HEK293 (cell line): Measurements from ENCODE around the gene ZFP36.

ENCODE experiments used
- EGR2 ChIP-seq: fragments of 450-650 bp; formaldehyde crosslinking; IDR thresholded peaks from 2 replicates; pipeline ENCODE4 v1.5.1; 2016; ENCODE audit warnings: low read depth, missing biosample characterization, missing genetic modification characterization
- GLIS2 ChIP-seq: fragments of 450-650 bp; formaldehyde crosslinking; IDR thresholded peaks from 2 replicates; pipeline ENCODE4 v1.5.1; 2016; ENCODE audit warnings: missing biosample characterization, missing genetic modification characterization
- KLF9 ChIP-seq: fragments of 450-650 bp; formaldehyde crosslinking; IDR thresholded peaks from 2 replicates; pipeline ENCODE4 v1.5.1; 2016; ENCODE audit warnings: missing biosample characterization, missing genetic modification characterization, low read depth
- RBAK ChIP-seq: fragments of 450-650 bp; formaldehyde crosslinking; IDR thresholded peaks from 2 replicates; pipeline ENCODE4 v1.5.1; 2016; ENCODE audit warnings: missing biosample characterization, missing genetic modification characterization
- ZBTB11 ChIP-seq: fragments of 450-650 bp; formaldehyde crosslinking; conservative IDR thresholded peaks from 2 replicates; pipeline ENCODE4 v1.5.1; 2016; ENCODE audit warnings: low read depth, missing biosample characterization, missing genetic modification characterization
- ZBTB20 ChIP-seq: fragments of 450-650 bp; formaldehyde crosslinking; IDR thresholded peaks from 2 replicates; pipeline ENCODE4 v1.5.1; 2016; ENCODE audit warnings: missing biosample characterization, missing genetic modification characterization
- ZBTB7A ChIP-seq: fragments of 450-650 bp; formaldehyde crosslinking; IDR thresholded peaks from 2 replicates; pipeline ENCODE4 v1.5.1; 2016; ENCODE audit warnings: low read depth, missing biosample characterization, missing genetic modification characterization
- ZNF140 ChIP-seq: fragments of 450-650 bp; formaldehyde crosslinking; IDR thresholded peaks from 2 replicates; pipeline ENCODE4 v1.5.1; 2016; ENCODE audit warnings: missing biosample characterization, missing genetic modification characterization
- ZNF248 ChIP-seq: fragments of 450-650 bp; formaldehyde crosslinking; IDR thresholded peaks from 2 replicates; pipeline ENCODE4 v1.5.1; 2017; ENCODE audit warnings: missing biosample characterization, missing genetic modification characterization
- ZNF266 ChIP-seq: fragments of 450-650 bp; formaldehyde crosslinking; IDR thresholded peaks from 2 replicates; pipeline ENCODE4 v1.5.1; 2016; ENCODE audit warnings: missing biosample characterization, missing genetic modification characterization, low read depth
- ZNF341 ChIP-seq: fragments of 450-650 bp; formaldehyde crosslinking; IDR thresholded peaks from 2 replicates; pipeline ENCODE4; 2016; ENCODE audit warnings: low read depth, missing biosample characterization, missing genetic modification characterization
- ZNF544 ChIP-seq: fragments of 450-650 bp; formaldehyde crosslinking; IDR thresholded peaks from 2 replicates; pipeline ENCODE4 v1.5.0; 2017; ENCODE audit warnings: missing biosample characterization, missing genetic modification characterization
- ZNF600 ChIP-seq: fragments of 450-650 bp; formaldehyde crosslinking; IDR thresholded peaks from 2 replicates; pipeline ENCODE4 v1.5.1; 2016; ENCODE audit warnings: missing biosample characterization, missing genetic modification characterization
- ZNF626 ChIP-seq: fragments of 450-650 bp; sonication (Bioruptor Pico); formaldehyde crosslinking; IDR thresholded peaks from 2 replicates; pipeline ENCODE4 v1.5.1; 2018; ENCODE audit warnings: missing biosample characterization, missing genetic modification characterization, inconsistent platforms
- ZNF792 ChIP-seq: fragments of 450-650 bp; formaldehyde crosslinking; IDR thresholded peaks from 2 replicates; pipeline ENCODE4 v1.5.1; 2016; ENCODE audit warnings: missing biosample characterization, missing genetic modification characterization
- ZSCAN23 ChIP-seq: fragments of 450-650 bp; formaldehyde crosslinking; IDR thresholded peaks from 2 replicates; pipeline ENCODE4 v1.5.1; 2016; ENCODE audit warnings: missing biosample characterization, missing genetic modification characterization
- TF ChIP-seq, protein P1 (sequence below): fragments of 450-650 bp; formaldehyde crosslinking; IDR thresholded peaks from 2 replicates; pipeline ENCODE4 v1.5.1; 2016; ENCODE audit warnings: missing biosample characterization, missing genetic modification characterization, borderline replicate concordance
- TF ChIP-seq, protein P2 (sequence below): fragments of 450-650 bp; formaldehyde crosslinking; IDR thresholded peaks from 2 replicates; pipeline ENCODE4 v1.5.0; 2017; ENCODE audit warnings: missing biosample characterization, missing genetic modification characterization, borderline replicate concordance
- TF ChIP-seq, protein P3 (sequence below): fragments of 450-650 bp; formaldehyde crosslinking; IDR thresholded peaks from 2 replicates; pipeline ENCODE4; 2016; ENCODE audit warnings: missing biosample characterization, missing genetic modification characterization
- TF ChIP-seq, protein P4 (sequence below): fragments of 450-650 bp; formaldehyde crosslinking; IDR thresholded peaks from 2 replicates; pipeline ENCODE4 v1.5.1; 2016; ENCODE audit warnings: missing biosample characterization, missing genetic modification characterization
- TF ChIP-seq, protein P5 (sequence below): fragments of 450-650 bp; formaldehyde crosslinking; IDR thresholded peaks from 2 replicates; pipeline ENCODE4 v1.5.1; 2016; ENCODE audit warnings: missing biosample characterization, missing genetic modification characterization

The ZFP36 gene

DNA sequence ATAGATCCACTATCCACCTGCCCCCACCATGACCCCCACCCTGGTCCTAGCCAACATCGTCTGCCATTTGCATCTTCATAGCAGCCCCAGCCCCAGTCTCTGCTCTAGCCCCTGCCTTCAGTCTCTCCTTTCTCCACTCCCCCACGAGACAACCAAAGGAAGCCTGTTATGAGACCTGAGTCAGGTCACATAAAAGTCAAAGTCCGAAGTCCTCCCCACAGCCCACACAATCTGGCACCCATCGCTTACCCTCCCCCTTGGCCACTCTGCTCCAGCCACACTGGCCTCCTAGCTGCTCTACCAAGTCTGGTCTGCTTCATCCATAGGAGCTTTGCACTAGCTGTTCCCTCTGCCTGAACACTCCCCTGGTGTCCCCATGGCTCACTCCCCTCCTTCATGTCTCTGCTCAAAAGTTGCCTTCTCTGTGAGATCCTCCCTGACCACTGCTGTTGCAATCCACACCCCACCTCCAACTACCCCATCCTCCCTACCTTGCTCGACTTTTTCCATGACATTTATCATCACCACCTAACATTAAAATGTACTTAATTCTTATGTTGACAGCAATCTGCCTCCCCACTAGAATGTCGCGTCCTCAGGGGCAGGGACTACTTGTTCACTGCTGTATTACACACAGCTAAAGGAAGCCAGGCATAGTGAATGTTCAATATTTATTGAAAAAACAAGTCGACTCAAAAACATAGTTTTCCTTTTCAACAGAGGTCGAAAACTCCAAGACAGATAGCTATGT is 4.6 kb downstream of the ZFP36 start (continued):
- TF ChIP-seq, protein P1, sequence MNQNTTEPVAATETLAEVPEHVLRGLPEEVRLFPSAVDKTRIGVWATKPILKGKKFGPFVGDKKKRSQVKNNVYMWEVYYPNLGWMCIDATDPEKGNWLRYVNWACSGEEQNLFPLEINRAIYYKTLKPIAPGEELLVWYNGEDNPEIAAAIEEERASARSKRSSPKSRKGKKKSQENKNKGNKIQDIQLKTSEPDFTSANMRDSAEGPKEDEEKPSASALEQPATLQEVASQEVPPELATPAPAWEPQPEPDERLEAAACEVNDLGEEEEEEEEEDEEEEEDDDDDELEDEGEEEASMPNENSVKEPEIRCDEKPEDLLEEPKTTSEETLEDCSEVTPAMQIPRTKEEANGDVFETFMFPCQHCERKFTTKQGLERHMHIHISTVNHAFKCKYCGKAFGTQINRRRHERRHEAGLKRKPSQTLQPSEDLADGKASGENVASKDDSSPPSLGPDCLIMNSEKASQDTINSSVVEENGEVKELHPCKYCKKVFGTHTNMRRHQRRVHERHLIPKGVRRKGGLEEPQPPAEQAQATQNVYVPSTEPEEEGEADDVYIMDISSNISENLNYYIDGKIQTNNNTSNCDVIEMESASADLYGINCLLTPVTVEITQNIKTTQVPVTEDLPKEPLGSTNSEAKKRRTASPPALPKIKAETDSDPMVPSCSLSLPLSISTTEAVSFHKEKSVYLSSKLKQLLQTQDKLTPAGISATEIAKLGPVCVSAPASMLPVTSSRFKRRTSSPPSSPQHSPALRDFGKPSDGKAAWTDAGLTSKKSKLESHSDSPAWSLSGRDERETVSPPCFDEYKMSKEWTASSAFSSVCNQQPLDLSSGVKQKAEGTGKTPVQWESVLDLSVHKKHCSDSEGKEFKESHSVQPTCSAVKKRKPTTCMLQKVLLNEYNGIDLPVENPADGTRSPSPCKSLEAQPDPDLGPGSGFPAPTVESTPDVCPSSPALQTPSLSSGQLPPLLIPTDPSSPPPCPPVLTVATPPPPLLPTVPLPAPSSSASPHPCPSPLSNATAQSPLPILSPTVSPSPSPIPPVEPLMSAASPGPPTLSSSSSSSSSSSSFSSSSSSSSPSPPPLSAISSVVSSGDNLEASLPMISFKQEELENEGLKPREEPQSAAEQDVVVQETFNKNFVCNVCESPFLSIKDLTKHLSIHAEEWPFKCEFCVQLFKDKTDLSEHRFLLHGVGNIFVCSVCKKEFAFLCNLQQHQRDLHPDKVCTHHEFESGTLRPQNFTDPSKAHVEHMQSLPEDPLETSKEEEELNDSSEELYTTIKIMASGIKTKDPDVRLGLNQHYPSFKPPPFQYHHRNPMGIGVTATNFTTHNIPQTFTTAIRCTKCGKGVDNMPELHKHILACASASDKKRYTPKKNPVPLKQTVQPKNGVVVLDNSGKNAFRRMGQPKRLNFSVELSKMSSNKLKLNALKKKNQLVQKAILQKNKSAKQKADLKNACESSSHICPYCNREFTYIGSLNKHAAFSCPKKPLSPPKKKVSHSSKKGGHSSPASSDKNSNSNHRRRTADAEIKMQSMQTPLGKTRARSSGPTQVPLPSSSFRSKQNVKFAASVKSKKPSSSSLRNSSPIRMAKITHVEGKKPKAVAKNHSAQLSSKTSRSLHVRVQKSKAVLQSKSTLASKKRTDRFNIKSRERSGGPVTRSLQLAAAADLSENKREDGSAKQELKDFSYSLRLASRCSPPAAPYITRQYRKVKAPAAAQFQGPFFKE (tag by site-specific recombination) = 0 out of 2 replicates have a peak, but pooled peaks have one; percentile 31
- 0 out of 2 replicates have a peak, but pooled peaks have one; percentile 7 for TF ChIP-seq RBAK (tag by site-specific recombination)
- TF ChIP-seq, protein P2, sequence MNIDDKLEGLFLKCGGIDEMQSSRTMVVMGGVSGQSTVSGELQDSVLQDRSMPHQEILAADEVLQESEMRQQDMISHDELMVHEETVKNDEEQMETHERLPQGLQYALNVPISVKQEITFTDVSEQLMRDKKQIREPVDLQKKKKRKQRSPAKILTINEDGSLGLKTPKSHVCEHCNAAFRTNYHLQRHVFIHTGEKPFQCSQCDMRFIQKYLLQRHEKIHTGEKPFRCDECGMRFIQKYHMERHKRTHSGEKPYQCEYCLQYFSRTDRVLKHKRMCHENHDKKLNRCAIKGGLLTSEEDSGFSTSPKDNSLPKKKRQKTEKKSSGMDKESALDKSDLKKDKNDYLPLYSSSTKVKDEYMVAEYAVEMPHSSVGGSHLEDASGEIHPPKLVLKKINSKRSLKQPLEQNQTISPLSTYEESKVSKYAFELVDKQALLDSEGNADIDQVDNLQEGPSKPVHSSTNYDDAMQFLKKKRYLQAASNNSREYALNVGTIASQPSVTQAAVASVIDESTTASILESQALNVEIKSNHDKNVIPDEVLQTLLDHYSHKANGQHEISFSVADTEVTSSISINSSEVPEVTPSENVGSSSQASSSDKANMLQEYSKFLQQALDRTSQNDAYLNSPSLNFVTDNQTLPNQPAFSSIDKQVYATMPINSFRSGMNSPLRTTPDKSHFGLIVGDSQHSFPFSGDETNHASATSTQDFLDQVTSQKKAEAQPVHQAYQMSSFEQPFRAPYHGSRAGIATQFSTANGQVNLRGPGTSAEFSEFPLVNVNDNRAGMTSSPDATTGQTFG (tag by site-specific recombination) = peak; percentile 76; the same call in 1 of the 2 replicates
- TF ChIP-seq EGR2 = peak; percentile 62
- TF ChIP-seq ZNF248 (tag by site-specific recombination) = 0 out of 2 replicates have a peak, but pooled peaks have one; percentile 34
- TF ChIP-seq ZNF266 = no peak
- no peak for TF ChIP-seq ZNF544 (tag by site-specific recombination)
- TF ChIP-seq ZSCAN23 (tag by site-specific recombination) = no peak
- TF ChIP-seq GLIS2 (tag by site-specific recombination) = peak; percentile 64
- TF ChIP-seq ZNF600 = peak; percentile 76; the same call in 1 of the 2 replicates
- TF ChIP-seq ZNF626 (tag by site-specific recombination) = no peak
- TF ChIP-seq KLF9 (tag by site-specific recombination) = 0 out of 2 replicates have a peak, but pooled peaks have one; percentile 20
- TF ChIP-seq, protein P3, sequence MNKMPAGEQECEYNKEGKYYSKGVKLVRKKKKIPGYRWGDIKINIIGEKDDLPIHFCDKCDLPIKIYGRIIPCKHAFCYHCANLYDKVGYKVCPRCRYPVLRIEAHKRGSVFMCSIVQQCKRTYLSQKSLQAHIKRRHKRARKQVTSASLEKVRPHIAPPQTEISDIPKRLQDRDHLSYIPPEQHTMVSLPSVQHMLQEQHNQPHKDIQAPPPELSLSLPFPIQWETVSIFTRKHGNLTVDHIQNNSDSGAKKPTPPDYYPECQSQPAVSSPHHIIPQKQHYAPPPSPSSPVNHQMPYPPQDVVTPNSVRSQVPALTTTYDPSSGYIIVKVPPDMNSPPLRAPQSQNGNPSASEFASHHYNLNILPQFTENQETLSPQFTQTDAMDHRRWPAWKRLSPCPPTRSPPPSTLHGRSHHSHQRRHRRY (tag by site-specific recombination) = peak; percentile 25; the same call in 1 of the 2 replicates
- 0 out of 2 replicates have a peak, but pooled peaks have one; percentile 0 for TF ChIP-seq ZNF792
- TF ChIP-seq, protein P4, sequence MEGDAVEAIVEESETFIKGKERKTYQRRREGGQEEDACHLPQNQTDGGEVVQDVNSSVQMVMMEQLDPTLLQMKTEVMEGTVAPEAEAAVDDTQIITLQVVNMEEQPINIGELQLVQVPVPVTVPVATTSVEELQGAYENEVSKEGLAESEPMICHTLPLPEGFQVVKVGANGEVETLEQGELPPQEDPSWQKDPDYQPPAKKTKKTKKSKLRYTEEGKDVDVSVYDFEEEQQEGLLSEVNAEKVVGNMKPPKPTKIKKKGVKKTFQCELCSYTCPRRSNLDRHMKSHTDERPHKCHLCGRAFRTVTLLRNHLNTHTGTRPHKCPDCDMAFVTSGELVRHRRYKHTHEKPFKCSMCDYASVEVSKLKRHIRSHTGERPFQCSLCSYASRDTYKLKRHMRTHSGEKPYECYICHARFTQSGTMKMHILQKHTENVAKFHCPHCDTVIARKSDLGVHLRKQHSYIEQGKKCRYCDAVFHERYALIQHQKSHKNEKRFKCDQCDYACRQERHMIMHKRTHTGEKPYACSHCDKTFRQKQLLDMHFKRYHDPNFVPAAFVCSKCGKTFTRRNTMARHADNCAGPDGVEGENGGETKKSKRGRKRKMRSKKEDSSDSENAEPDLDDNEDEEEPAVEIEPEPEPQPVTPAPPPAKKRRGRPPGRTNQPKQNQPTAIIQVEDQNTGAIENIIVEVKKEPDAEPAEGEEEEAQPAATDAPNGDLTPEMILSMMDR (tag by site-specific recombination) = 0 out of 2 replicates have a peak, but pooled peaks have one; percentile 6
- 0 out of 2 replicates have a peak, but pooled peaks have one; percentile 92 for TF ChIP-seq ZBTB20 (tag by site-specific recombination)
- TF ChIP-seq ZNF140 = 0 out of 2 replicates have a peak, but pooled peaks have one; percentile 1
- TF ChIP-seq, protein P5, sequence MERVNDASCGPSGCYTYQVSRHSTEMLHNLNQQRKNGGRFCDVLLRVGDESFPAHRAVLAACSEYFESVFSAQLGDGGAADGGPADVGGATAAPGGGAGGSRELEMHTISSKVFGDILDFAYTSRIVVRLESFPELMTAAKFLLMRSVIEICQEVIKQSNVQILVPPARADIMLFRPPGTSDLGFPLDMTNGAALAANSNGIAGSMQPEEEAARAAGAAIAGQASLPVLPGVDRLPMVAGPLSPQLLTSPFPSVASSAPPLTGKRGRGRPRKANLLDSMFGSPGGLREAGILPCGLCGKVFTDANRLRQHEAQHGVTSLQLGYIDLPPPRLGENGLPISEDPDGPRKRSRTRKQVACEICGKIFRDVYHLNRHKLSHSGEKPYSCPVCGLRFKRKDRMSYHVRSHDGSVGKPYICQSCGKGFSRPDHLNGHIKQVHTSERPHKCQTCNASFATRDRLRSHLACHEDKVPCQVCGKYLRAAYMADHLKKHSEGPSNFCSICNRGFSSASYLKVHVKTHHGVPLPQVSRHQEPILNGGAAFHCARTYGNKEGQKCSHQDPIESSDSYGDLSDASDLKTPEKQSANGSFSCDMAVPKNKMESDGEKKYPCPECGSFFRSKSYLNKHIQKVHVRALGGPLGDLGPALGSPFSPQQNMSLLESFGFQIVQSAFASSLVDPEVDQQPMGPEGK (tag by site-specific recombination) = peak; percentile 62
- TF ChIP-seq ZBTB7A = 0 out of 2 replicates have a peak, but pooled peaks have one; percentile 5
- TF ChIP-seq ZBTB11 = 0 out of 2 replicates have a peak, but pooled peaks have one; percentile 39
- TF ChIP-seq ZNF341 = peak; percentile 98
